Nucleus accumbens (tissue), 56 donors: ENCODE data around the gene KRTAP10-3.

Experiments used
- DNase-seq, 56 donors: peaks; one replicate each; lab custom pipeline; 2025; lab: John Stamatoyannopoulos, UW

KRTAP10-3 gene

GRCh38 chr21:44531606-44532564 lies 26.7 kb downstream of the KRTAP10-3 start:
- no peak for DNase-seq

DNA sequence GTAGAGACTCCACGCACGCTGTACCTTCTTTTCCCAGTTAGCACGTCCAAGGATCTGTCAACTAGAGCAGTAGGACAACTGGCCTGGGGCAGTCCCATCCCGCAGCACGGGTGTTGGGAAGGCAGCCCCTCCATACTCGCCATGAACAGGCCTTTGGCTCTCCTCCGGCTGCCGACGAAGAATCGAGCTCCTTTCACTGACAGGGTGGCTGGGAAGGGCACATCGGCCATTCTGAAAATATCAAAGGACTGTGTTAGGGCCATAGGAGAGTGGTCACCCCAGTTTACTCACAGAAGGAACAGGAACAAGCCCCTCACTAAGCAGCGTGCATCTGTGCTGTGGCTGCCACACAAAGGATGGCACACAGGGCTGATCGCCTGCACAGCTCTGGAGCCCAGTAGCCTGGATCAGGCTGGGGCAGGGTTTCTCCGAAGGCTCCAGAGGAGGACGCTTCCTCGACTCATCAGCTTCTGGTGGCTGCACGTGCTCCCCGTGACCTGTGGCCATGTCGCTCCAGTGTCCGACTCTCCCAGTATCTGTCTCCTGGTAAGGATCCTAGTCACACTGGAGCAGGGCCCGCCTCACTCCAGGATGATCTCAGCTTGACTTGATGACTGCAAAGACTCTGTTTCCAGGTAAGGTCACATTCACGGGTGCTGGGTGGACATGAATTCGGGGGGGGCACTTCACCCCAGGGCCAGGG lies 27.5 kb downstream of the KRTAP10-3 start:
- no peak for DNase-seq

DNA sequence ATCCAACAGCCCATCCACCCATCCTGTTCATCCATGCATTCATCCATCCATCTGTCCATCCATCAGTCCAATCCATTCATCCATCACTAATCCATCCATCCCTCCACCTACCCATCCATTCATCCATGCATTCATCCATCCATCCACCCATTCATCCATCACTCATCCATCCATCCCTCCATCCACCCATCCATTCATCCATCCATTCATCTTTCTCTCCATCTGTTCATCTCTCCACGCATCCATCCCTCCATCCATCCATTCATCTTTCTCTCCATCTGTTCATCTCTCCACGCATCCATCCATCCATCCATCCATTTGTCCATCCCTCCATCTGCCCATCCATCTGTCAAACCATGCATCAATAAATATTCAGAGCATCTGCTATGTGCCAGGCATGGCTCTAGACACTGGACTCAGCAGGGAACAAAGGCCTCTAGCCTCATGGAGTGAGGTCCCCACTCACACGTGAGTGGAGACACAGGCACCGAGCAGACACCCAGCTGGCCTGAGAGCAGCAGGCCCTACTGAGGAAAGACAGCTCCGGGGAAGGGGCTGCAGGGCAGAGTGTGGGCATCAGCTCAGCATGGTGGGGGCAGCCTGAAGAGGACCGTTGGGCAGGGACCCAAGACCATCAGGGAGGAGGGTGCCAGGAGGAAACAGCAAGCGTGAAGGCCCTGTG lies 28.2 kb downstream of the KRTAP10-3 start:
- DNase-seq = no peak

DNA sequence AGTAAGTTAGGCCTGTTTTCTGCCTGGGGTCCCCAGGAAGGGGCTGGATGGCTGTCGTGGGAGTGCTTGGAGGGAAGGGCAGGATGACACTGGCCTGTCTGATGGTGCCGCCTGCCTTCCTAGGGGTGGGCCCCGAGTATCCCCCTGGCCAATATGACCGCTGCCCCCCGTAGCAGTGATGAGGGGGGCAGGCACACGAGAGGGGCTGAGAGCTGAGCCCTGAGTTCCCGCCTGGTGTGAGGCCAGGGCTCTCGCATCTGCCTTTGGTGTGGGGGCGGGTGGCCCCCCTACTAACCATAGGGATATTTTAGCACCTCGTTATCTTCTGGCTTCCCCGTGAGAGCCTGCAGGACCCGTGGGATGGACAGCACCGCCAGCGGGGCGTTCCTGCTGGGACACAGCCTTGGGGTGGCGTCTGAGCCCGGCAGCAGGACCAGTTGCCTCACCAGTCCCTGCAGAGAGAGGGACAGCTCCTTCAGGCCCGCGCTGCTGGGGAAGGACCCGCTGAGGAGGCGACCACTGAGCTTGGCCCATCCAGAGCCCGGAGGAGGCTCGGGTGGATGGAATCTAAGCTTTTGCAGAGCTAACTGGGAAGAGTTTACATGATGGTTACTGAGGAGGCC lies 29.0 kb downstream of the KRTAP10-3 start:
- no peak for DNase-seq

GRCh38 chr21:44529011-44529421 lies 29.6 kb downstream of the KRTAP10-3 start:
- no peak for DNase-seq

- no peak for DNase-seq
Observed at GRCh38 chr21:44528634-44528995, 30.0 kb downstream of the KRTAP10-3 start.

GRCh38 chr21:44527983-44528633 lies 30.5 kb downstream of the KRTAP10-3 start:
- DNase-seq = no peak

GRCh38 chr21:44527156-44527982 lies 31.2 kb downstream of the KRTAP10-3 start:
- DNase-seq = no peak

DNA sequence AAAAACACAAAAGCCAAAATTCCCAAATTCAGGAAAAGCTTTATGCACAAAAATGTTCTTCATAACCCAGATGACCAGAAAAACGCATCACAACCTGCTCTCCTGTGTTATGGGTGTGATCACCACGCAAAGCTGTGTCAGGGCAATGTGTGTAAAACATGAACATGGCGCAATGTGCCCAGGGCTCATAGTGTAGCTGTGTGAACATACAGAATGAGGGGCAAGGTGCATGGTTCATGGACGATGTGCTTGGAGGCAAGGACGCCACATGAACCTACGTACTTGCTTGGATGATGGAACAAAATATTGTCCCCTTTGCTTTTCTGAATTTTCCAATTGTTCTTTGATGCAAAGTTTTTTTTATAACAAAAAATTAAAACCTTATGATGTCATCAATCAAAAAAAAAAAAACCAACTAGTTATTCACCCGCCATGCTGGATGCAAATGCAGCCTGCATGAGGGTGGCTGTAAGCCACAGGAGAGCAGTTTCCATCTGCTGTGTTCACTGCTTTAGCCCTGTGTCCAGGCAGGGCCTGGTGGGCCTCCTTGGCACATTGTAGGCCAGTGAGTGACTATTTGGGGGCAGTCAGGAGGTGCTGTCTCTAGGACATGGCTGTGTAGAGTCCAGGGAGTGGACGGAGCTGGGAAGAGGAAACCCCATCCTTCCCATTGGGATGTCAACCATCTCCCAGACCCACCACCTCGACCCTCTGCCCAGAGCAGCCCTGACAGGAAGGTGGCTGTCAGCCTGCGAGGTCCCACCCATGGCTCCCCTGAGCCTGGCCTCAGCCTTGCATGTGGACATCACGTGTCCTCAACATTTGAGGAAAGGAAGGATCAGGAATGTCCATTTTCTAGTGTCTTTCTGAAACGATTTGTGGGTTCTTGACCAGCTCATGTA lies 32.2 kb downstream of the KRTAP10-3 start:
- no peak for DNase-seq

- no peak for DNase-seq
Observed at GRCh38 chr21:44525391-44526095, 33.1 kb downstream of the KRTAP10-3 start.

DNA sequence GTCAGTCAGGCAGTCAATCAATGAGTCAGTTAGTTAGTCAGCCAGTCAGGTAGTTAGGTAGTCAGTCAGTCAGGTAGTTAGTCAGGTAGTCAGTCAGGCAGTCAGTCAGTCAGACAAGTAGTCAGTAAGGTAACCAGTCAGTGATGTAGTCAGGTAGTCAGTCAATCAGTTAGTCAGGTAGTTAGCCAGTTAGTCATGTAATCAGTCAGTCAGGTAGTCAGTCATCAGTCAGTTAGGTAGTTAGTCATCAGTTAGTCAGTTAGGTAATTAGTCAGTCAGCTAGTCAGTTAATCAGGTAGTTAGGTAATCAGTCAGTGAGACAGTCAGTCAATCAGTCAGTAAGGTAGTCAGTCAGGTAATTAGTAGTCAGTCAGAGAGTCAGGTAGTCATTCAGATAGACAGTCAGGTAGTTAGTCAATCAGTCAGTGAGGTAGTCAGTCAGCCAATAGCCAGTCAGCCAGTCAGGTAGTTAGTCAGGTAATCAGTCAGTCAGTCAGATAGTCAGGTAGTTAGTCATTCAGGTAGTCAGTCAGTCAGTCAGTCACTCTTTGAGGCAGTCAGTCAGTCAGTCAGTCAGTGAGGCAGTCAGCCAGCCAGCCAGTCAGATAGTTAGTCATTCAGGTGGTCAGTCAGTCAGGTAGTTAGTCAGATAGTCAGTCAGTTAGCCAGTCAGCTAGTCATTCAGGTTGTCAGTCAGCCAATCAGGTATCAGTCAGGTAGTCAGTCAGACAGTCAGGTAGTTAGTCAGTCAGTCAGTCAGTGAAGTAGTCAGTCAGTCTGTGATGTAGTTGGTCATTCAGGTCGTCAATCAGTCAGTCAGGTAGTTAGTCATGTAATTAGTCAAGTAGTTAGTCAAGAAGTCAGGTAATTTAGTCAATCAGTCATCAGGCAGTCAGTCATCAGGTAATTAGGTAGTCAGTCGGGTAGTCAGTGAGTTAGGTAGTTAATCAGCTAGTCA lies 33.9 kb downstream of the KRTAP10-3 start:
- DNase-seq = no peak

DNA sequence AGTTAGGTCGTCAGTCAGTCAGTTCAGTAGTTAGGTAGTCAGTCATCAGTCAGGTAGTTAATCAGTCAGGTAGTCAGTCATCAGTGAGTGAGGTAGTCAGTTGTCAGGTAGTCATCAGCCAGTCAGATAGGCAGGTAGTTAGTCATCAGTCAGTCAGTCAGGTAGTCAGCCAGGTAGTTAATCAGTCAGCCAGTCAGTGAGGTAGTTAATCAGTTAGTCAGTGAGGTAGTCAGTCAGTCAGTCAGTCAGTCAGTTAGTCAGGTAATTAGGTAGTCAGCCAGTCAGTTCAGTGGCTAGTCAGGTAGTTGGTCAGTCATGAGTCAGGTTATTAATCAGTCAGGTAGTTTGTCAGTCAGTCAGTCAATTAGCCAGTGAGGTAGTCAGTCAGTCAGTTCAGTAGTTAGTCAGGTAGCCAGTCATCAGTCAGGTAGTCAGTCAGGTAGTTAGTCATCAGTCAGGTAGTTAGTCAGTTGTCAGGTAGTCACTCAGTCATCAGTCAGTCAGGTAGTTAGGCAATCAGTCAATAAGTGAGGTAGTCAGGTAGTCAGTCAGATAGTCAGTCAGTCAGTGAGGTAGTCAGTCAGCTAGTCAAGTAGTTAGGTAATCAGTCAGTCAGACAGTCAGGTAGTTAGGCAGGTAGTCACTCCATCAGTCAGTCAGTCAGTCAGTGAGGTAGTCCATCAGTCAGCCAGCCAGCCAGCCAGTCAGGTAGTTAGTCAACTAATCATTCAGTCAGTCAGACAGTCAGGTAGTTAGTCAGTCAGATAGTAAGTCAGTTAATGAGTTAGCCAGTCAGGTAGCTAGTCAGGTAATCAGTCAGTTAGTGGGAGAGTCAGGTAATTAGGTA lies 34.8 kb downstream of the KRTAP10-3 start:
- no peak for DNase-seq

- no peak for DNase-seq
Observed at GRCh38 chr21:44522753-44523204, 35.8 kb downstream of the KRTAP10-3 start.

- DNase-seq = no peak
Observed at GRCh38 chr21:44521928-44522752, 36.5 kb downstream of the KRTAP10-3 start.
